ENCODE results near the gene TUBA4B.

Gene TUBA4B

GRCh38 chr2:219234331-219234730, 18.7 kb upstream of the TUBA4B start:
- DNase-seq (ENCODE audit: low spot score): no peak
- in situ Hi-C loops (cut with MboI; ENCODE audit: low sequenced_read_pairs, unreplicated experiment): no loop called here
- TF ChIP-seq CTCF (IDR thresholded peaks at IDR 0.05; ENCODE audit: borderline replicate concordance, control extremely low read depth, extremely low read depth, insufficient read depth, missing control alignments): peak; percentile 9

GRCh38 chr2:219243291-219243761, 9.7 kb upstream of the TUBA4B start:
- DNase-seq (ENCODE audit: low spot score): no peak
- in situ Hi-C loops (cut with MboI; ENCODE audit: low sequenced_read_pairs, unreplicated experiment): no loop called here
- no peak for TF ChIP-seq CTCF (IDR thresholded peaks at IDR 0.05; ENCODE audit: borderline replicate concordance, control extremely low read depth, extremely low read depth, insufficient read depth, missing control alignments)

- TF ChIP-seq CTCF (IDR thresholded peaks at IDR 0.05; ENCODE audit: borderline replicate concordance, control extremely low read depth, extremely low read depth, insufficient read depth, missing control alignments): no peak
- in situ Hi-C loops (cut with MboI; ENCODE audit: low sequenced_read_pairs, unreplicated experiment): no loop called here
- no peak for DNase-seq (ENCODE audit: low spot score)
Observed at GRCh38 chr2:219244789-219245147, 8.3 kb upstream of the TUBA4B start.

- in situ Hi-C loops (cut with MboI; ENCODE audit: low sequenced_read_pairs, unreplicated experiment): no loop called here
- peak; percentile 98 for DNase-seq (ENCODE audit: low spot score)
- TF ChIP-seq CTCF (IDR thresholded peaks at IDR 0.05; ENCODE audit: borderline replicate concordance, control extremely low read depth, extremely low read depth, insufficient read depth, missing control alignments): no peak
Observed at GRCh38 chr2:219245148-219245898, 7.7 kb upstream of the TUBA4B start, which contains the start of the genes GLB1L and STK16. Gene GLB1L, minus strand, starts transcription at chr2:219245444. Its CDS starts 1,871 bp downstream, at chr2:219243573. Gene STK16, plus strand, starts transcription at chr2:219245479. Its CDS starts 521 bp downstream, at chr2:219246000.

- no peak for TF ChIP-seq CTCF (IDR thresholded peaks at IDR 0.05; ENCODE audit: borderline replicate concordance, control extremely low read depth, extremely low read depth, insufficient read depth, missing control alignments)
Observed at GRCh38 chr2:219245899-219246230, 7.2 kb upstream of the TUBA4B start.

GRCh38 chr2:219246559-219246958, 6.5 kb upstream of the TUBA4B start:
- in situ Hi-C loops (cut with MboI; ENCODE audit: low sequenced_read_pairs, unreplicated experiment): no loop called here
- no peak for DNase-seq (ENCODE audit: low spot score)
- TF ChIP-seq CTCF (IDR thresholded peaks at IDR 0.05; ENCODE audit: borderline replicate concordance, control extremely low read depth, extremely low read depth, insufficient read depth, missing control alignments): no peak

More at GRCh38 chr2:219245899-219246230, 7.2 kb upstream of the TUBA4B start:
- no peak for DNase-seq (ENCODE audit: low spot score)
- in situ Hi-C loops (cut with MboI; ENCODE audit: low sequenced_read_pairs, unreplicated experiment): no loop called here
